Stimulated activated CD4-positive, alpha-beta T cell treated with anti-CD3 and anti-CD28 coated beads, TNF-alpha, amount 100 ng/mL, for 24 hours (primary cell): Measurements from ENCODE around the gene CUL3.

ENCODE experiments used
- DNase-seq, 3 experiments: peaks; one replicate each; pipeline ENCODE4 v3.0.0-alpha.2; 2020; ENCODE audit warnings: low read depth in 3 of 3

Gene CUL3

GRCh38 chr2:224580248-224580647, 4.9 kb downstream of the CUL3 start:
- no peak for DNase-seq

GRCh38 chr2:224579411-224579810, 5.8 kb downstream of the CUL3 start:
- no peak for DNase-seq

GRCh38 chr2:224577541-224577940, 7.6 kb downstream of the CUL3 start:
- DNase-seq, result no peak

GRCh38 chr2:224576088-224576715, 9.0 kb downstream of the CUL3 start:
- DNase-seq, result no peak

- no peak for DNase-seq
Observed at GRCh38 chr2:224574423-224575084, 10.6 kb downstream of the CUL3 start.

- no peak for DNase-seq
Observed at GRCh38 chr2:224573724-224574123, 11.4 kb downstream of the CUL3 start.

GRCh38 chr2:224572338-224572737, 12.8 kb downstream of the CUL3 start:
- no peak for DNase-seq

- DNase-seq, result no peak
Observed at GRCh38 chr2:224570328-224570993, 14.7 kb downstream of the CUL3 start.

- DNase-seq, result no peak
Observed at GRCh38 chr2:224569654-224570053, 15.5 kb downstream of the CUL3 start.

GRCh38 chr2:224565452-224566035, 19.6 kb downstream of the CUL3 start:
- no peak for DNase-seq

GRCh38 chr2:224563537-224563936, 21.6 kb downstream of the CUL3 start:
- no peak for DNase-seq

GRCh38 chr2:224562831-224563230, 22.3 kb downstream of the CUL3 start:
- DNase-seq, result no peak

- DNase-seq, result no peak
Observed at GRCh38 chr2:224561234-224562005, 23.7 kb downstream of the CUL3 start.

- no peak for DNase-seq
Observed at GRCh38 chr2:224560549-224560948, 24.6 kb downstream of the CUL3 start.

GRCh38 chr2:224557610-224558009, 27.6 kb downstream of the CUL3 start:
- no peak for DNase-seq

GRCh38 chr2:224556381-224556780, 28.8 kb downstream of the CUL3 start:
- DNase-seq, result no peak

GRCh38 chr2:224555823-224556366, 29.3 kb downstream of the CUL3 start:
- DNase-seq, result no peak

GRCh38 chr2:224552771-224553170, 32.4 kb downstream of the CUL3 start:
- no peak for DNase-seq

- no peak for DNase-seq
Observed at GRCh38 chr2:224551693-224552092, 33.5 kb downstream of the CUL3 start.

GRCh38 chr2:224546926-224547325, 38.2 kb downstream of the CUL3 start:
- no peak for DNase-seq

- no peak for DNase-seq
Observed at GRCh38 chr2:224545884-224546644, 39.1 kb downstream of the CUL3 start.
